ENCODE data around the gene TRPV3.

TRPV3 gene

GRCh38 chr17:3545151-3545550, 12.5 kb downstream of the TRPV3 start:
- H3K36me3 ChIP-seq (ENCODE audit: insufficient read depth, insufficient read length, low read length), result no peaks in the 10 kb centered on the region
- no peak overlapping the region for H3K9ac ChIP-seq (ENCODE audit: insufficient read length, low read depth)
- H3K4me1 ChIP-seq (ENCODE audit: insufficient read depth, insufficient read length), result no peaks in the 10 kb centered on the region
- no peaks in the 10 kb centered on the region for H3K9me3 ChIP-seq (ENCODE audit: insufficient read depth, low read length)
- no peak for DNase-seq (ENCODE audit: low read depth, low spot score)
- no peaks in the 10 kb centered on the region for H3K27me3 ChIP-seq (ENCODE audit: insufficient read depth, insufficient read length)
- no peak overlapping the region for H3K4me3 ChIP-seq (ENCODE audit: insufficient read length, low read depth)
- TF ChIP-seq ZNF274 (IDR thresholded peaks at IDR 0.05; ENCODE audit: low read depth, low read length) (no peak), YY1 (IDR thresholded peaks at IDR 0.05; ENCODE audit: insufficient read depth, insufficient read length) (no peak), SUZ12 (IDR thresholded peaks at IDR 0.05; ENCODE audit: extremely low read depth, insufficient read depth, insufficient read length) (no peak)

GRCh38 chr17:3544365-3544764, 13.2 kb downstream of the TRPV3 start:
- Histone ChIP-seq H3K27me3 (ENCODE audit: insufficient read depth, insufficient read length) (no peaks in the 10 kb centered on the region), H3K9ac (ENCODE audit: insufficient read length, low read depth) (no peak overlapping the region), H3K9me3 (ENCODE audit: insufficient read depth, low read length) (no peaks in the 10 kb centered on the region), H3K4me1 (ENCODE audit: insufficient read depth, insufficient read length) (no peaks in the 10 kb centered on the region), H3K4me3 (ENCODE audit: insufficient read length, low read depth) (no peak overlapping the region), H3K36me3 (ENCODE audit: insufficient read depth, insufficient read length, low read length) (no peaks in the 10 kb centered on the region)
- TF ChIP-seq ZNF274 (IDR thresholded peaks at IDR 0.05; ENCODE audit: low read depth, low read length) (no peak), YY1 (IDR thresholded peaks at IDR 0.05; ENCODE audit: insufficient read depth, insufficient read length) (no peak), SUZ12 (IDR thresholded peaks at IDR 0.05; ENCODE audit: extremely low read depth, insufficient read depth, insufficient read length) (no peak)
- no peak for DNase-seq (ENCODE audit: low read depth, low spot score)

GRCh38 chr17:3543453-3543852, 14.2 kb downstream of the TRPV3 start:
- DNase-seq (ENCODE audit: low read depth, low spot score), result no peak
- Histone ChIP-seq H3K27me3 (ENCODE audit: insufficient read depth, insufficient read length) (no peaks in the 10 kb centered on the region), H3K9ac (ENCODE audit: insufficient read length, low read depth) (no peak overlapping the region), H3K4me1 (ENCODE audit: insufficient read depth, insufficient read length) (no peaks in the 10 kb centered on the region), H3K4me3 (ENCODE audit: insufficient read length, low read depth) (no peak overlapping the region), H3K36me3 (ENCODE audit: insufficient read depth, insufficient read length, low read length) (no peaks in the 10 kb centered on the region), H3K9me3 (ENCODE audit: insufficient read depth, low read length) (no peaks in the 10 kb centered on the region)
- no peak for TF ChIP-seq SUZ12 (IDR thresholded peaks at IDR 0.05; ENCODE audit: extremely low read depth, insufficient read depth, insufficient read length)
- no peak for TF ChIP-seq ZNF274 (IDR thresholded peaks at IDR 0.05; ENCODE audit: low read depth, low read length)
- no peak for TF ChIP-seq YY1 (IDR thresholded peaks at IDR 0.05; ENCODE audit: insufficient read depth, insufficient read length)

- Histone ChIP-seq H3K4me3 (ENCODE audit: insufficient read length, low read depth) (no peak overlapping the region), H3K4me1 (ENCODE audit: insufficient read depth, insufficient read length) (no peaks in the 10 kb centered on the region), H3K9ac (ENCODE audit: insufficient read length, low read depth) (no peak overlapping the region), H3K9me3 (ENCODE audit: insufficient read depth, low read length) (no peaks in the 10 kb centered on the region), H3K36me3 (ENCODE audit: insufficient read depth, insufficient read length, low read length) (no peaks in the 10 kb centered on the region), H3K27me3 (ENCODE audit: insufficient read depth, insufficient read length) (no peaks in the 10 kb centered on the region)
- TF ChIP-seq ZNF274 (IDR thresholded peaks at IDR 0.05; ENCODE audit: low read depth, low read length) (no peak), SUZ12 (IDR thresholded peaks at IDR 0.05; ENCODE audit: extremely low read depth, insufficient read depth, insufficient read length) (no peak), YY1 (IDR thresholded peaks at IDR 0.05; ENCODE audit: insufficient read depth, insufficient read length) (no peak)
- no peak for DNase-seq (ENCODE audit: low read depth, low spot score)
These were observed 15.1 kb downstream of the TRPV3 start for GRCh38 chr17:3542410-3543088.

GRCh38 chr17:3539881-3540540, 17.6 kb downstream of the TRPV3 start:
- no peaks in the 10 kb centered on the region for H3K36me3 ChIP-seq (ENCODE audit: insufficient read depth, insufficient read length, low read length)
- TF ChIP-seq SUZ12 (IDR thresholded peaks at IDR 0.05; ENCODE audit: extremely low read depth, insufficient read depth, insufficient read length) (no peak), YY1 (IDR thresholded peaks at IDR 0.05; ENCODE audit: insufficient read depth, insufficient read length) (no peak), ZNF274 (IDR thresholded peaks at IDR 0.05; ENCODE audit: low read depth, low read length) (no peak)
- no peaks in the 10 kb centered on the region for H3K4me1 ChIP-seq (ENCODE audit: insufficient read depth, insufficient read length)
- no peaks in the 10 kb centered on the region for H3K9me3 ChIP-seq (ENCODE audit: insufficient read depth, low read length)
- no peak overlapping the region for H3K4me3 ChIP-seq (ENCODE audit: insufficient read length, low read depth)
- no peaks in the 10 kb centered on the region for H3K27me3 ChIP-seq (ENCODE audit: insufficient read depth, insufficient read length)
- H3K9ac ChIP-seq (ENCODE audit: insufficient read length, low read depth), result no peak overlapping the region
- no peak for DNase-seq (ENCODE audit: low read depth, low spot score)

GRCh38 chr17:3536716-3537115, 20.9 kb downstream of the TRPV3 start:
- H3K9me3 ChIP-seq (ENCODE audit: insufficient read depth, low read length), result no peaks in the 10 kb centered on the region
- peaks cover 3% of the 10 kb centered on the region for H3K4me1 ChIP-seq (ENCODE audit: insufficient read depth, insufficient read length)
- no peak overlapping the region for H3K4me3 ChIP-seq (ENCODE audit: insufficient read length, low read depth)
- H3K36me3 ChIP-seq (ENCODE audit: insufficient read depth, insufficient read length, low read length), result no peaks in the 10 kb centered on the region
- no peak for DNase-seq (ENCODE audit: low read depth, low spot score)
- no peaks in the 10 kb centered on the region for H3K27me3 ChIP-seq (ENCODE audit: insufficient read depth, insufficient read length)
- H3K9ac ChIP-seq (ENCODE audit: insufficient read length, low read depth), result no peak overlapping the region
- no peak for TF ChIP-seq SUZ12 (IDR thresholded peaks at IDR 0.05; ENCODE audit: extremely low read depth, insufficient read depth, insufficient read length)
- TF ChIP-seq ZNF274 (IDR thresholded peaks at IDR 0.05; ENCODE audit: low read depth, low read length), result no peak
- no peak for TF ChIP-seq YY1 (IDR thresholded peaks at IDR 0.05; ENCODE audit: insufficient read depth, insufficient read length)

GRCh38 chr17:3535253-3535995, 22.2 kb downstream of the TRPV3 start:
- H3K9ac ChIP-seq (ENCODE audit: insufficient read length, low read depth), result peak overlapping the region; percentile 76
- no peaks in the 10 kb centered on the region for H3K9me3 ChIP-seq (ENCODE audit: insufficient read depth, low read length)
- no peaks in the 10 kb centered on the region for H3K36me3 ChIP-seq (ENCODE audit: insufficient read depth, insufficient read length, low read length)
- peak; percentile 67 for DNase-seq (ENCODE audit: low read depth, low spot score)
- TF ChIP-seq SUZ12 (IDR thresholded peaks at IDR 0.05; ENCODE audit: extremely low read depth, insufficient read depth, insufficient read length), result no peak
- TF ChIP-seq YY1 (IDR thresholded peaks at IDR 0.05; ENCODE audit: insufficient read depth, insufficient read length), result no peak
- no peak for TF ChIP-seq ZNF274 (IDR thresholded peaks at IDR 0.05; ENCODE audit: low read depth, low read length)
- H3K4me3 ChIP-seq (ENCODE audit: insufficient read length, low read depth), result peak overlapping the region; percentile 39
- no peaks in the 10 kb centered on the region for H3K27me3 ChIP-seq (ENCODE audit: insufficient read depth, insufficient read length)
- peaks cover 6% of the 10 kb centered on the region for H3K4me1 ChIP-seq (ENCODE audit: insufficient read depth, insufficient read length)

All from NT2/D1 (cell line).